Activated T-cell treated with anti-CD3 and anti-CD28 coated beads, Interleukin-2, amount 50 U/mL, for 4 hours (primary cell): ENCODE measurements around the gene CDC42SE2. TPM values are rescaled to one million over a fixed set of nuclear protein-coding genes. Genes with fewer than 3 reads are reported as not detected.

ENCODE experiments used
- ATAC-seq, 2 donors: fragments of 200-7000 bp; cut with Tn5 transposase; one replicate each; pipeline ENCODE4 v1.10.0; 2021
- DNase-seq: peaks from one replicate; pipeline ENCODE4 v3.0.0-alpha.2; 2020
- H3K27me3 Mint-ChIP-seq: one replicate; pipeline ENCODE4 v1.8.0; 2021; ENCODE audit warnings: low read depth, mixed read lengths
- H3K36me3 Mint-ChIP-seq: one replicate; pipeline ENCODE4 v1.8.0; 2022; ENCODE audit warnings: mixed read lengths; ENCODE audit not compliant: insufficient read depth
- H3K4me1 Mint-ChIP-seq: one replicate; pipeline ENCODE4 v1.8.0; 2021; ENCODE audit warnings: low read depth, mixed read lengths
- H3K4me3 Mint-ChIP-seq: one replicate; pipeline ENCODE4 v1.8.0; 2021; ENCODE audit warnings: mild to moderate bottlenecking, moderate library complexity, mixed read lengths
- H3K9me3 Mint-ChIP-seq: one replicate; pipeline ENCODE4 v1.8.0; 2021; ENCODE audit warnings: mixed read lengths
- total RNA-seq, 3 donors: library from RNA; stranded (reverse); gene quantifications; one replicate each; pipeline ENCODE4 v1.2.1, GENCODE V29; 2021

Gene CDC42SE2
- total RNA-seq, 3 donors from 2014 or later = 89.3 to 103 (median 97.5) TPM

DNA sequence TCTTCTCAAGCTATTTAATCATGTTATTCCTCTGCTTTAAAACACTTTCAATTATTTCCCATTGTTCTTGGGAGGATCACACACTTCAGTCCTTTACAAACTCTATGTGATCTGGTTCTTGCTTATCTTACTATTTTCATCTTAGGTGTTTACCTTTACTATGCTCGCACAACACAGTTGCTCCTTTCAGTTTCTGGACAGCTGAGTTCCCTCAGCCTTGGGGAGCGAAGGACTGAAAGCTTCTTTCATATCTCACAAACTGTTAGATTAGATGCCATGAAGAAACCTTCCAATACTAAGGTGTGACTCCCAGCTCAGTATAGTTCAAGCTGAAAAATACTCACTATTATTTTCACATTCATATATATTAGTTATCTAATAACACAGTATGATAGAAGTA lies 117.9 kb downstream of the CDC42SE2 start:
- Mint-ChIP-seq H3K9me3 (peaks cover 4% of the 10 kb centered on the region), H3K4me1 (peaks cover 93% of the 10 kb centered on the region), H3K36me3 (peaks cover 31% of the 10 kb centered on the region), H3K4me3 (peak overlapping the region; percentile 62), H3K27me3 (no peaks in the 10 kb centered on the region)
- ATAC-seq (peak; percentile 12), DNase-seq (no peak)

DNA sequence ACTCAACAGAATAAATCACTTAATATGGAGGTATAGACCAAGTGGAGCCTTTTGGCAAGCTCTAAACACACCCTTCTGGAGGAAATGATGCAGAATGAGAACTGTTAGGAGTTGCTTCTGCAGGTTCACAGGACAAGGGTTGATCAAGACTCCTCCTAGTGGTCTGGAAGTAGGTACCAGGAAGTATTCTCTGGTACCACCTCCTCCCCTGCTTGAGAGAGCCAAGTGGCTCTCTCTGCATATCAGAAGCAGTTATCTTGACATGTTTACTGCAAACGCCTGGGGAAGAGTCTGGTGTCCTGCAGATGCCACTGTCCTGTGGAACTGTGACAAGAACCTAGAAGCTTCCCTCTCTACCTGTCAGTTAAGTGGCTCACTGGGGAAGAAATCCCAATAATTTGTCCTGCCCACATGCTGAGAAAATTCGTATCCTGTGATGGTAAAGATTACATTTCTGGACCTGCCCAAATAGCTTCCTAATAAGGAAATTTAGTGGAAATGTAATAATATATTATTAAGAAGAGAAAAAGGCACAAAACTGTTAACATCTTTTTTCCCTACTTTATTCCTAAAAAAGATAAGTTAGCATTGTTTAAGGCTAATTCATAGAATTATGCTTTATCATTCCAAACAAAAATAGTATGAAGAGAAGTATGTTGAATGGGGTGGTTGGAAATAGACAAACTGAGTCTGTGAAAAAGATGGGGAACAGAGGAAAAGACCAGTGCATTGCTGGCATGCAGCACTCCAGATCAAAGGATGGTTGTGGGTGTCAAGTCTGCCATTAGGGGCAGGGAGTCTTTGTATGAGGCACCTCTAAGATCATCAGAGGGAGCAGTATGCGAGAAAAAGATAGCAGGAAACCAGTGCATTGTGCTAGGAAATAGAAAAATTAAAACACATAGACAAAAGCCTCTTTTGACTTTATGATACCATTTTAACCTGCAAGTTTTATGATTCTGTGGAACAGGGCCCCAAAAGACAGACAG lies 118.8 kb downstream of the CDC42SE2 start:
- Mint-ChIP-seq H3K4me1 (peaks cover 92% of the 10 kb centered on the region), H3K27me3 (no peaks in the 10 kb centered on the region), H3K36me3 (peaks cover 34% of the 10 kb centered on the region), H3K9me3 (peaks cover 4% of the 10 kb centered on the region), H3K4me3 (peak overlapping the region; percentile 55)
- DNase-seq (peak; percentile 33), ATAC-seq (peak; percentile 51 to 52)

- ATAC-seq = no peak
- Mint-ChIP-seq H3K4me3 (peak overlapping the region; percentile 27), H3K27me3 (no peaks in the 10 kb centered on the region), H3K9me3 (peaks cover 4% of the 10 kb centered on the region), H3K36me3 (peaks cover 40% of the 10 kb centered on the region), H3K4me1 (peaks cover 93% of the 10 kb centered on the region)
- DNase-seq = no peak
Measured at GRCh38 chr5:131384173-131384572, 120.3 kb downstream of the CDC42SE2 start.

DNA sequence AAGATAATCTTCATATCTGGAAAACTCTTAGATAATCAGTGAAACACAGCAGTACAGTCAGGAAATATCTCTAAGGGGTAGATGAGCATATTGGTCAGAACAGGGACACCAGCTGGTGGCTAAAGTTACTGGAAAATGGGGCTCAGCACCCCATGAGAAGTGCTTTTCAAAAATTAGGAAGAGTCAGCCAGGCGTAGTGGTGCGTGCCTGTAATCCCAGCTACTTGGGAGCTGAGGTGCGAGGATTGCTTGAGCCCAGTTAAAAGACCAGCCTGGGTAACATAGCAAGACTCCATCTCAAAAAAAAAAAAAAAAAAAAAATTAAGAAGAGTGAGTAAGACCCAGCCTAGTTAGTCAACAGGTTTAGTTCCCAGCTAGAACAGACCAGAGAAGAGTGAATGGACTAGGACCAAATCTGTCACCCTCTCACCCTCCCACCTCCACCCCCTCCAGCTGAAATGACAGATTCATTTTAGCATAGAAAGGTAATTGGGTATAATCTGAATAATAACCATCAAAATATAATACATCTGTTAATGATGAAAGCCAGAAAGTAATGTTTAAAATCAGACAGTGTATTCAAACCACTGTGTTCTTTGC lies 120.9 kb downstream of the CDC42SE2 start:
- peaks cover 93% of the 10 kb centered on the region for H3K4me1 Mint-ChIP-seq
- peak overlapping the region; percentile 27 for H3K4me3 Mint-ChIP-seq
- H3K27me3 Mint-ChIP-seq = no peaks in the 10 kb centered on the region
- DNase-seq (peak; percentile 42), ATAC-seq (peak; percentile 46 to 62)
- peaks cover 4% of the 10 kb centered on the region for H3K9me3 Mint-ChIP-seq
- H3K36me3 Mint-ChIP-seq = peaks cover 41% of the 10 kb centered on the region

GRCh38 chr5:131386124-131386523 lies 122.3 kb downstream of the CDC42SE2 start:
- Mint-ChIP-seq H3K36me3 (peaks cover 45% of the 10 kb centered on the region), H3K4me1 (peaks cover 94% of the 10 kb centered on the region), H3K9me3 (peaks cover 4% of the 10 kb centered on the region), H3K4me3 (no peak overlapping the region), H3K27me3 (no peaks in the 10 kb centered on the region)
- DNase-seq (no peak), ATAC-seq (no peak)

DNA sequence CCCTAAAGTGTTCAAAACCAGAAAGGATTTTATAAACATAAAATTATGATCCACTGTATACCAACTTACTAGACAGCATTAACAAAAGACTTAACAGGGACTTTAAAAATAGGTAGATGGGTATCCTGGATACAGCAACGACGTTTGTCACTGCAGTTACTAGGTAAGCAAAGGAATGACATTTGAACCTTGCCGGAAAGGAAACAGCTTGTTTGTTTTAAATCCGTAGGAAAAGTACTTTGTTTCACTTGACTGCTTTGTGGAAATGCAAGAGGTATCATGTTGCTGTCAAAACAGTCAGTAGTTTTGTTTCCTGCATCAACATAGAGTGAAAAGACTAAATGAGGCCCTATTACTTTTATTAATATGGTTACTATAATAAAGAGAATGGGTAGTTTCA lies 122.9 kb downstream of the CDC42SE2 start:
- H3K36me3 Mint-ChIP-seq = peaks cover 44% of the 10 kb centered on the region
- H3K4me3 Mint-ChIP-seq = no peak overlapping the region
- H3K27me3 Mint-ChIP-seq = no peaks in the 10 kb centered on the region
- peaks cover 91% of the 10 kb centered on the region for H3K4me1 Mint-ChIP-seq
- DNase-seq = no peak
- no peak for ATAC-seq
- H3K9me3 Mint-ChIP-seq = peaks cover under 1% of the 10 kb centered on the region

DNA sequence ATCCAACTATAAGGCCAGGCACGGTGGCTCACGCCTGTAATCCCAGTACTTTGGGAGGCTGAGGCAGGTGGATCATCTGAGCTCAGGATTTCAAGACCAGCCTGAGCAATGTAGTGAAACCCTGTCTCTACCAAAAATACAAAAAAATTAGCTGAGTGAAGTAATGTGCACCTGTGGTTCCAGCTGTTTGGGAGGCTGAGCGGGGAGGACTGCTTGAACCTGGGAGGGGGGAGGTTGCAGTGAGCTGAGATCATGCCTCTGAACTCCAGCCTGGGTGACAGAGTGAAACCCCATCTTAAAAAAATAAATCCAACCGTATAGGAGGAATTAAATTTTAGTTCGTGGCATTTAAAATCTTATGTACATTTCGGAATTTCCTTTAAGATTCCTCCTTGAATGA lies 123.4 kb downstream of the CDC42SE2 start:
- Mint-ChIP-seq H3K36me3 (peaks cover 48% of the 10 kb centered on the region), H3K27me3 (no peaks in the 10 kb centered on the region), H3K4me3 (no peak overlapping the region), H3K4me1 (peaks cover 91% of the 10 kb centered on the region), H3K9me3 (no peaks in the 10 kb centered on the region)
- DNase-seq (no peak), ATAC-seq (no peak)

- Mint-ChIP-seq H3K4me3 (peak overlapping the region; percentile 19), H3K9me3 (no peaks in the 10 kb centered on the region), H3K36me3 (peaks cover 65% of the 10 kb centered on the region), H3K27me3 (no peaks in the 10 kb centered on the region), H3K4me1 (peaks cover 91% of the 10 kb centered on the region)
- ATAC-seq (peak; percentile 71 to 72), DNase-seq (no peak)
Measured at GRCh38 chr5:131389096-131389868, 125.4 kb downstream of the CDC42SE2 start.

DNA sequence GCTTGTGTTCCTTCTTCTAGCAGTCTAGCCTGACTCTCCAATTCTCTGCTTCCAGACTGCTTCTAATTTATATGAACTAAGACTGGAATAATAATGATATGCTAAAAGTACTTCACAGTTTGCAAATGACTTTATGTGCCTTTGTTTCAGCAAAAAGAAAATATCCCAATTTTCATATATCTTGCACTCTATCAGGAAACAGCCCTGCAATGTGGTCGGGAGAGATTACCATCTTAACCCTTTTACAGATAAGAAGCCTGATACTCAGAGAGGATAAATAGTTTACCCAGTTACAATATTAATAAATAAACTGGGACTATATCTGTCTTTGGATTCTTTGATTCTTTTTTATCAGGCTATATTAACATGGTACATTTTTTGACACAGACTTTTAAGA lies 126.0 kb downstream of the CDC42SE2 start:
- H3K27me3 Mint-ChIP-seq = no peaks in the 10 kb centered on the region
- peaks cover 65% of the 10 kb centered on the region for H3K36me3 Mint-ChIP-seq
- H3K4me1 Mint-ChIP-seq = peaks cover 86% of the 10 kb centered on the region
- DNase-seq (no peak), ATAC-seq (no peak)
- no peaks in the 10 kb centered on the region for H3K9me3 Mint-ChIP-seq
- H3K4me3 Mint-ChIP-seq = peak overlapping the region; percentile 19

DNA sequence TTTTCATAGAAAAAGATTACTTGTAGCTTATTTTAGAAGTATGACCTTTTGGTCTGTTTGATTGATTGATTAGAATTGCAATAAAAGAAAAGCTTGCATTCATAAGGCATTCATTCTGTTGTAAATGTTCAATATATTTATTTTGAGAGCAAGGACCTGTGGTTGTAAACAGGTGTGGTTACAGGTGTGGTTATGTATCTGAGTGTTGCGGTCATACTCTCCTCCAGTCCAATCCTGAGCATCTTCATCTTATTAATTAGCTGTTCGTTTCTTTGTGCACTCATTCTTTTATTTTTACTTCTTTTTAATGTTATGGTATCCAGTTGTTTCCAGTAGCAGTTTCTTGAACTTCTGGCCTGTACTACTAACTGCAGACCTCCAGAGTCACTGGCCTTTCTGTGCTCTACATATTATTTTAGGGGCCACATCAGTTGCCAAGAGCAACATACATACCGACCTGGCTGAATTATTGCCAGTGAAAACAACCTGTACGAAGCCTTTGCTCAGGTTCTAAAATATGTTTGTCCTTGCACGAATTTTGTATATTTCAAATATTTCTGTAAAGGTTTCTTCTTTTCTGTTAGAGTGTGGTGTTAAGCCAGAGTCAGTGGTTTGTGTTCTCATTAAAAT lies 128.7 kb downstream of the CDC42SE2 start:
- H3K4me1 Mint-ChIP-seq = peaks cover 87% of the 10 kb centered on the region
- ATAC-seq (no peak), DNase-seq (no peak)
- no peaks in the 10 kb centered on the region for H3K27me3 Mint-ChIP-seq
- no peaks in the 10 kb centered on the region for H3K9me3 Mint-ChIP-seq
- peaks cover 64% of the 10 kb centered on the region for H3K36me3 Mint-ChIP-seq
- H3K4me3 Mint-ChIP-seq = no peak overlapping the region

GRCh38 chr5:131393498-131393968 lies 129.7 kb downstream of the CDC42SE2 start:
- ATAC-seq (no peak), DNase-seq (no peak)
- Mint-ChIP-seq H3K9me3 (no peaks in the 10 kb centered on the region), H3K27me3 (no peaks in the 10 kb centered on the region), H3K4me1 (peaks cover 82% of the 10 kb centered on the region), H3K36me3 (peaks cover 70% of the 10 kb centered on the region), H3K4me3 (peak overlapping the region; percentile 70)

DNA sequence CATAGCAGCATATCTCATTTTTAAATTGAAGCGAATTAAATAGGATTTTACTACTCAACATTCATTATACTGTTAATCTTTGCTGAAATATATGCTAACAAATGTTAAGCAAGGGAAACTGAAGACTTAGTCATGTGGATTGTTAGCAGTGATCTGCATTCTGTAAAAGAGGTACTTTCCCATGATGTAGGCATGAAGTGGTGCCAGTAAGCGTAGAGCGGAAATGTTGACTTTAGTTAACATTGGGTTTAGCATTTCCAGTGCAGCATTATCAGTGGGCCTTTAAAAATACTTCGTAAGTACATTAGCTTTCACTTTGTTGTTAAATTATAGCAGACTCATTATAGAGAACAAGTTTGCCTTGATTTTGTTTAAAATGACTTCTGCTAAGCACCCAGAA lies 130.3 kb downstream of the CDC42SE2 start:
- H3K4me3 Mint-ChIP-seq = peak overlapping the region; percentile 70
- H3K9me3 Mint-ChIP-seq = no peaks in the 10 kb centered on the region
- peak; percentile 34 for DNase-seq
- peak; percentile 70 to 73 for ATAC-seq
- H3K27me3 Mint-ChIP-seq = no peaks in the 10 kb centered on the region
- H3K4me1 Mint-ChIP-seq = peaks cover 81% of the 10 kb centered on the region
- peaks cover 71% of the 10 kb centered on the region for H3K36me3 Mint-ChIP-seq

DNA sequence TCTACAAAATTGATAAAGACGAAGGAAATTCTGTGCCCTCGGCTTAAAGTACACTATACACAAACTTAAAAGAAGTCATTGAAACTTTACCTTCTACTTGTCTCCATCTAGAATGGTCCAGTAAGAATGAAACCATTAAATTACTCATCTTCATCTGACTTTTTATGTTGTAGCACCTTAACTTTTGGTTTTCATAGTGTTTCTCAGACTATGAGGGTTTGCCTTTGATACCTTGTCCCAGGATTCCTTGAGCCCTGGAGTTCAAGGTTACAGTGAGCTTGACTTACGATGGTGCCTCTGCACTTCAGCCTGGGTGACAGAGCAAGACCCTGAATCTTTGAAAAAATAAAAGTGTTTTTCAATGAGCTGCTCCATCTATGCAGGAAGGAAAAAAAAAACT lies 132.2 kb downstream of the CDC42SE2 start:
- H3K27me3 Mint-ChIP-seq = no peaks in the 10 kb centered on the region
- ATAC-seq = peak; percentile 79 to 80
- H3K4me3 Mint-ChIP-seq = peak overlapping the region; percentile 70
- DNase-seq = no peak
- peaks cover 70% of the 10 kb centered on the region for H3K4me1 Mint-ChIP-seq
- H3K9me3 Mint-ChIP-seq = peaks cover 3% of the 10 kb centered on the region
- peaks cover 72% of the 10 kb centered on the region for H3K36me3 Mint-ChIP-seq
